HepG2 (cell line): ENCODE results near the gene FNBP1L. TPM values are rescaled to one million over a fixed set of nuclear protein-coding genes. Genes with fewer than 3 reads are reported as not detected.

Experiments
- ATAD3A ChIP-seq: sonication (generic); formaldehyde crosslinking; IDR thresholded peaks from 2 replicates; pipeline ENCODE4 v1.4.0; 2020; ENCODE audit warnings: missing genetic modification reagents
- CEBPB ChIP-seq: IDR thresholded peaks from 2 replicates; pipeline ENCODE4 v1.6.1; 2011; ENCODE audit warnings: low read depth, low read length, improper control_type of control experiment, borderline replicate concordance
- PTBP1 ChIP-seq: fragments of 200-400 bp; formaldehyde crosslinking; IDR thresholded peaks from 2 replicates; pipeline ENCODE4 v1.6.1; 2018; ENCODE audit warnings: low read length, low read depth; ENCODE audit not compliant: poor library complexity, severe bottlenecking
- RFXAP ChIP-seq: sonication (generic); formaldehyde crosslinking; IDR thresholded peaks from 2 replicates; pipeline ENCODE4 v1.4.0; 2020; ENCODE audit warnings: missing genetic modification reagents, borderline replicate concordance
- SNAI1 ChIP-seq: sonication (generic); formaldehyde crosslinking; IDR thresholded peaks from 2 replicates; pipeline ENCODE4 v1.5.0; 2020; ENCODE audit warnings: mild to moderate bottlenecking, missing genetic modification reagents, borderline replicate concordance
- polyA plus RNA-seq, 8 experiments: library from polyadenylated mRNA; depleted of rRNA in 3 of 8; stranded (reverse) in 7 of 8; unstranded in 1 of 8; fragments of >200 nt; fragmentation: Illumina TruSeq in 4 of 8; extraction: Trizol in 4 of 8; gene quantifications; 2 replicates each; pipeline versions ENCODE4 v1.2.1 to v1.2.3, GENCODE V29; 2011 to 2016; ENCODE audit warnings: low read depth in 4 of 8, missing spikeins in 1 of 8, mixed read lengths in 1 of 8; ENCODE audit not compliant: insufficient read depth in 1 of 8
- total RNA-seq, 5 experiments: library from RNA; depleted of rRNA; stranded (reverse); fragments of >200 nt; fragmentation: Illumina TruSeq; extraction: Trizol; gene quantifications; 2 replicates each; pipeline ENCODE4 v1.2.3, GENCODE V29; 2016; ENCODE audit warnings: low read depth in 1 of 5
- TF ChIP-seq, protein P1 (sequence below): fragments of 450-650 bp; IDR thresholded peaks from 2 replicates; pipeline ENCODE4 v1.6.1; 2017; ENCODE audit warnings: mild to moderate bottlenecking
- TF ChIP-seq, protein P2 (sequence below): sonication (generic); formaldehyde crosslinking; IDR thresholded peaks from 2 replicates; pipeline ENCODE4 v1.4.0; 2020; ENCODE audit warnings: missing genetic modification reagents
- TF ChIP-seq, protein P3 (sequence below): sonication (generic); formaldehyde crosslinking; IDR thresholded peaks from 2 replicates; pipeline ENCODE4 v1.4.0; 2020; ENCODE audit warnings: mild to moderate bottlenecking, missing genetic modification reagents, borderline replicate concordance
- TF ChIP-seq, protein P4 (sequence below), 2 experiments: sonication (generic) in 1 of 2; formaldehyde crosslinking in 1 of 2; IDR thresholded peaks; 2 replicates each; pipeline versions ENCODE4 v1.4.0 to v1.6.1; 2018 to 2020; ENCODE audit warnings: missing genetic modification reagents in 2 of 2, borderline replicate concordance in 1 of 2, low read depth in 1 of 2, mild to moderate bottlenecking in 1 of 2, missing biosample characterization in 1 of 2
- TF ChIP-seq, protein P5 (sequence below): sonication (generic); formaldehyde crosslinking; IDR thresholded peaks from 2 replicates; pipeline ENCODE4 v1.9.0; 2021; ENCODE audit warnings: missing genetic modification reagents, mild to moderate bottlenecking, borderline replicate concordance
- TF ChIP-seq, protein P6 (sequence below): sonication (generic); formaldehyde crosslinking; IDR thresholded peaks from 2 replicates; pipeline ENCODE4 v1.9.0; 2022; ENCODE audit warnings: low read depth, missing genetic modification reagents

The FNBP1L gene
- total and polyA plus RNA-seq, 2 of the 13 experiments (the other 11 are each of a cell fraction or from before 2014, with no cell fraction given) = 24.1 to 27.1 TPM

DNA sequence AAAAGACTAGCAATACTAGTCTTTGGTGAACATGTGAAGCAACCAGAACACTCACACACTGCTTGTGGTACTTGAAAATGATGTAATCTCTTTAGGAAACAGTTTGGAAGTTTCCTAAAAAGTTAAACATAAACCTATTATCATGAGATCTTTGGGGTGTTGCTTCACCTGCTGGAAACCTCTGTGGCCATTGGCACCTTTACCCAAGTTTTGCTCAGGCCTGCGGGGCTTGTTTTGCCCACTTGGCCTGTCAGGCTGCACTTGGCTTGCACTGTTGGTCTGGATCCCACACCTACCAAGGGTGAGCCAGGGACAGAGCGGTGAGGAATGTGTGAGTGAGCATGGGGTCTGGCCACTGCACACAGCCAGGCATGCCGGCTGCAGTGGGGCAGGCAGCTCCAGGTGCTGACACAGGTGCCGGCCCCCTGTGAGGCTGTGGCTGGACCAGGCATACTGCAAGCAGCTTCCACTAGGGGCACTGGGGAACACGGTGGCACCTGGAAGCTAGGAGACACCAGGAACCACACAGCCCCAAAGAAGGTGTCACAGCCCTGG is 14.4 kb upstream of the FNBP1L start (continued):
- TF ChIP-seq, protein P1, sequence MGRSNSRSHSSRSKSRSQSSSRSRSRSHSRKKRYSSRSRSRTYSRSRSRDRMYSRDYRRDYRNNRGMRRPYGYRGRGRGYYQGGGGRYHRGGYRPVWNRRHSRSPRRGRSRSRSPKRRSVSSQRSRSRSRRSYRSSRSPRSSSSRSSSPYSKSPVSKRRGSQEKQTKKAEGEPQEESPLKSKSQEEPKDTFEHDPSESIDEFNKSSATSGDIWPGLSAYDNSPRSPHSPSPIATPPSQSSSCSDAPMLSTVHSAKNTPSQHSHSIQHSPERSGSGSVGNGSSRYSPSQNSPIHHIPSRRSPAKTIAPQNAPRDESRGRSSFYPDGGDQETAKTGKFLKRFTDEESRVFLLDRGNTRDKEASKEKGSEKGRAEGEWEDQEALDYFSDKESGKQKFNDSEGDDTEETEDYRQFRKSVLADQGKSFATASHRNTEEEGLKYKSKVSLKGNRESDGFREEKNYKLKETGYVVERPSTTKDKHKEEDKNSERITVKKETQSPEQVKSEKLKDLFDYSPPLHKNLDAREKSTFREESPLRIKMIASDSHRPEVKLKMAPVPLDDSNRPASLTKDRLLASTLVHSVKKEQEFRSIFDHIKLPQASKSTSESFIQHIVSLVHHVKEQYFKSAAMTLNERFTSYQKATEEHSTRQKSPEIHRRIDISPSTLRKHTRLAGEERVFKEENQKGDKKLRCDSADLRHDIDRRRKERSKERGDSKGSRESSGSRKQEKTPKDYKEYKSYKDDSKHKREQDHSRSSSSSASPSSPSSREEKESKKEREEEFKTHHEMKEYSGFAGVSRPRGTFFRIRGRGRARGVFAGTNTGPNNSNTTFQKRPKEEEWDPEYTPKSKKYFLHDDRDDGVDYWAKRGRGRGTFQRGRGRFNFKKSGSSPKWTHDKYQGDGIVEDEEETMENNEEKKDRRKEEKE = no peak
- TF ChIP-seq CEBPB = peak; percentile 50; the same call in 1 of the 2 replicates
- TF ChIP-seq, protein P2, sequence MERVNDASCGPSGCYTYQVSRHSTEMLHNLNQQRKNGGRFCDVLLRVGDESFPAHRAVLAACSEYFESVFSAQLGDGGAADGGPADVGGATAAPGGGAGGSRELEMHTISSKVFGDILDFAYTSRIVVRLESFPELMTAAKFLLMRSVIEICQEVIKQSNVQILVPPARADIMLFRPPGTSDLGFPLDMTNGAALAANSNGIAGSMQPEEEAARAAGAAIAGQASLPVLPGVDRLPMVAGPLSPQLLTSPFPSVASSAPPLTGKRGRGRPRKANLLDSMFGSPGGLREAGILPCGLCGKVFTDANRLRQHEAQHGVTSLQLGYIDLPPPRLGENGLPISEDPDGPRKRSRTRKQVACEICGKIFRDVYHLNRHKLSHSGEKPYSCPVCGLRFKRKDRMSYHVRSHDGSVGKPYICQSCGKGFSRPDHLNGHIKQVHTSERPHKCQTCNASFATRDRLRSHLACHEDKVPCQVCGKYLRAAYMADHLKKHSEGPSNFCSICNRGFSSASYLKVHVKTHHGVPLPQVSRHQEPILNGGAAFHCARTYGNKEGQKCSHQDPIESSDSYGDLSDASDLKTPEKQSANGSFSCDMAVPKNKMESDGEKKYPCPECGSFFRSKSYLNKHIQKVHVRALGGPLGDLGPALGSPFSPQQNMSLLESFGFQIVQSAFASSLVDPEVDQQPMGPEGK = no peak
- TF ChIP-seq, protein P3, sequence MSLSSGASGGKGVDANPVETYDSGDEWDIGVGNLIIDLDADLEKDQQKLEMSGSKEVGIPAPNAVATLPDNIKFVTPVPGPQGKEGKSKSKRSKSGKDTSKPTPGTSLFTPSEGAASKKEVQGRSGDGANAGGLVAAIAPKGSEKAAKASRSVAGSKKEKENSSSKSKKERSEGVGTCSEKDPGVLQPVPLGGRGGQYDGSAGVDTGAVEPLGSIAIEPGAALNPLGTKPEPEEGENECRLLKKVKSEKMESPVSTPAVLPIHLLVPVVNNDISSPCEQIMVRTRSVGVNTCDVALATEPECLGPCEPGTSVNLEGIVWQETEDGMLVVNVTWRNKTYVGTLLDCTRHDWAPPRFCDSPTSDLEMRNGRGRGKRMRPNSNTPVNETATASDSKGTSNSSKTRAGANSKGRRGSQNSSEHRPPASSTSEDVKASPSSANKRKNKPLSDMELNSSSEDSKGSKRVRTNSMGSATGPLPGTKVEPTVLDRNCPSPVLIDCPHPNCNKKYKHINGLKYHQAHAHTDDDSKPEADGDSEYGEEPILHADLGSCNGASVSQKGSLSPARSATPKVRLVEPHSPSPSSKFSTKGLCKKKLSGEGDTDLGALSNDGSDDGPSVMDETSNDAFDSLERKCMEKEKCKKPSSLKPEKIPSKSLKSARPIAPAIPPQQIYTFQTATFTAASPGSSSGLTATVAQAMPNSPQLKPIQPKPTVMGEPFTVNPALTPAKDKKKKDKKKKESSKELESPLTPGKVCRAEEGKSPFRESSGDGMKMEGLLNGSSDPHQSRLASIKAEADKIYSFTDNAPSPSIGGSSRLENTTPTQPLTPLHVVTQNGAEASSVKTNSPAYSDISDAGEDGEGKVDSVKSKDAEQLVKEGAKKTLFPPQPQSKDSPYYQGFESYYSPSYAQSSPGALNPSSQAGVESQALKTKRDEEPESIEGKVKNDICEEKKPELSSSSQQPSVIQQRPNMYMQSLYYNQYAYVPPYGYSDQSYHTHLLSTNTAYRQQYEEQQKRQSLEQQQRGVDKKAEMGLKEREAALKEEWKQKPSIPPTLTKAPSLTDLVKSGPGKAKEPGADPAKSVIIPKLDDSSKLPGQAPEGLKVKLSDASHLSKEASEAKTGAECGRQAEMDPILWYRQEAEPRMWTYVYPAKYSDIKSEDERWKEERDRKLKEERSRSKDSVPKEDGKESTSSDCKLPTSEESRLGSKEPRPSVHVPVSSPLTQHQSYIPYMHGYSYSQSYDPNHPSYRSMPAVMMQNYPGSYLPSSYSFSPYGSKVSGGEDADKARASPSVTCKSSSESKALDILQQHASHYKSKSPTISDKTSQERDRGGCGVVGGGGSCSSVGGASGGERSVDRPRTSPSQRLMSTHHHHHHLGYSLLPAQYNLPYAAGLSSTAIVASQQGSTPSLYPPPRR (CRISPR knock-in tag) = 0 out of 2 replicates have a peak, but pooled peaks have one; percentile 8
- TF ChIP-seq, protein P4, sequence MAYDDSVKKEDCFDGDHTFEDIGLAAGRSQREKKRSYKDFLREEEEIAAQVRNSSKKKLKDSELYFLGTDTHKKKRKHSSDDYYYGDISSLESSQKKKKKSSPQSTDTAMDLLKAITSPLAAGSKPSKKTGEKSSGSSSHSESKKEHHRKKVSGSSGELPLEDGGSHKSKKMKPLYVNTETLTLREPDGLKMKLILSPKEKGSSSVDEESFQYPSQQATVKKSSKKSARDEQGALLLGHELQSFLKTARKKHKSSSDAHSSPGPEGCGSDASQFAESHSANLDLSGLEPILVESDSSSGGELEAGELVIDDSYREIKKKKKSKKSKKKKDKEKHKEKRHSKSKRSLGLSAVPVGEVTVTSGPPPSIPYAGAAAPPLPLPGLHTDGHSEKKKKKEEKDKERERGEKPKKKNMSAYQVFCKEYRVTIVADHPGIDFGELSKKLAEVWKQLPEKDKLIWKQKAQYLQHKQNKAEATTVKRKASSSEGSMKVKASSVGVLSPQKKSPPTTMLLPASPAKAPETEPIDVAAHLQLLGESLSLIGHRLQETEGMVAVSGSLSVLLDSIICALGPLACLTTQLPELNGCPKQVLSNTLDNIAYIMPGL (CRISPR knock-in tag; IDR thresholded peaks at IDR 0.05; ENCODE audit: borderline replicate concordance in 1 of 2, low read depth in 1 of 2) = peak; percentile 29 to 63; a peak in 1 of 4 replicates
- no peak for TF ChIP-seq RFXAP (CRISPR knock-in tag)
- peak; percentile 45 for TF ChIP-seq PTBP1
- TF ChIP-seq, protein P5, sequence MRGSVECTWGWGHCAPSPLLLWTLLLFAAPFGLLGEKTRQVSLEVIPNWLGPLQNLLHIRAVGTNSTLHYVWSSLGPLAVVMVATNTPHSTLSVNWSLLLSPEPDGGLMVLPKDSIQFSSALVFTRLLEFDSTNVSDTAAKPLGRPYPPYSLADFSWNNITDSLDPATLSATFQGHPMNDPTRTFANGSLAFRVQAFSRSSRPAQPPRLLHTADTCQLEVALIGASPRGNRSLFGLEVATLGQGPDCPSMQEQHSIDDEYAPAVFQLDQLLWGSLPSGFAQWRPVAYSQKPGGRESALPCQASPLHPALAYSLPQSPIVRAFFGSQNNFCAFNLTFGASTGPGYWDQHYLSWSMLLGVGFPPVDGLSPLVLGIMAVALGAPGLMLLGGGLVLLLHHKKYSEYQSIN (CRISPR knock-in tag) = no peak
- no peak for TF ChIP-seq ATAD3A (CRISPR knock-in tag)
- TF ChIP-seq, protein P6, sequence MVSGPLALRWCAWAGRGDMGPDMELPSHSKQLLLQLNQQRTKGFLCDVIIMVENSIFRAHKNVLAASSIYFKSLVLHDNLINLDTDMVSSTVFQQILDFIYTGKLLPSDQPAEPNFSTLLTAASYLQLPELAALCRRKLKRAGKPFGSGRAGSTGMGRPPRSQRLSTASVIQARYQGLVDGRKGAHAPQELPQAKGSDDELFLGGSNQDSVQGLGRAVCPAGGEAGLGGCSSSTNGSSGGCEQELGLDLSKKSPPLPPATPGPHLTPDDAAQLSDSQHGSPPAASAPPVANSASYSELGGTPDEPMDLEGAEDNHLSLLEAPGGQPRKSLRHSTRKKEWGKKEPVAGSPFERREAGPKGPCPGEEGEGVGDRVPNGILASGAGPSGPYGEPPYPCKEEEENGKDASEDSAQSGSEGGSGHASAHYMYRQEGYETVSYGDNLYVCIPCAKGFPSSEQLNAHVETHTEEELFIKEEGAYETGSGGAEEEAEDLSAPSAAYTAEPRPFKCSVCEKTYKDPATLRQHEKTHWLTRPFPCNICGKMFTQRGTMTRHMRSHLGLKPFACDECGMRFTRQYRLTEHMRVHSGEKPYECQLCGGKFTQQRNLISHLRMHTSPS (CRISPR knock-in tag) = 0 out of 2 replicates have a peak, but pooled peaks have one; percentile 19
- no peak for TF ChIP-seq SNAI1
